GM12873 (cell line): Measurements from ENCODE around the gene CDKAL1.

Experiments used
- CTCF ChIP-seq: IDR thresholded peaks from 2 replicates; pipeline ENCODE4 v1.5.1; 2012; ENCODE audit warnings: low read depth, mild to moderate bottlenecking, moderate library complexity, low read length, control low read depth; ENCODE audit not compliant: insufficient read depth; ENCODE audit errors: missing control alignments

Gene CDKAL1

GRCh38 chr6:21098744-21099143 is 564.5 kb downstream of the CDKAL1 start:
- TF ChIP-seq CTCF: no peak

GRCh38 chr6:21099338-21100314 is 565.4 kb downstream of the CDKAL1 start:
- TF ChIP-seq CTCF: no peak

- TF ChIP-seq CTCF: no peak
Measured at GRCh38 chr6:21100991-21101390, 566.7 kb downstream of the CDKAL1 start.

- TF ChIP-seq CTCF: no peak
Measured at GRCh38 chr6:21101694-21102093, 567.4 kb downstream of the CDKAL1 start.

GRCh38 chr6:21102201-21102600 is 567.9 kb downstream of the CDKAL1 start:
- TF ChIP-seq CTCF: no peak

- TF ChIP-seq CTCF: no peak
Measured at GRCh38 chr6:21102624-21103023, 568.4 kb downstream of the CDKAL1 start.

- no peak for TF ChIP-seq CTCF
Measured at GRCh38 chr6:21103626-21104224, 569.5 kb downstream of the CDKAL1 start.
